ENCODE results near the gene DNA2. TPM values are rescaled to one million over a fixed set of nuclear protein-coding genes. Genes with fewer than 3 reads are reported as not detected.

The DNA2 gene
- total RNA-seq, 1 experiment from 2014 or later: 20.9 TPM

- no peak for TF ChIP-seq EZH2 (IDR thresholded peaks at IDR 0.05)
Measured at GRCh38 chr10:68489919-68490318, 18.1 kb upstream of the DNA2 start (continued).

GRCh38 chr10:68474021-68474420 lies 2.2 kb upstream of the DNA2 start:
- Histone ChIP-seq H3K9me3 (ENCODE audit: control insufficient read depth in 1 of 2, insufficient read depth in 1 of 2, low read depth in 1 of 2, low read length in 2 of 2) (no peaks in the 10 kb centered on the region), H3K36me3 (ENCODE audit: control insufficient read depth in 1 of 2, insufficient read depth in 2 of 2, low read length in 2 of 2) (peaks cover 0 to 5% of the 10 kb centered on the region in 2 experiments; a peak in 1 of 4 replicates), H3K4me2 (ENCODE audit: low read length) (no peak overlapping the region), H3K27ac (ENCODE audit: low read depth, low read length) (no peak overlapping the region), H3K4me3 (replicated peaks in 1 of 2; ENCODE audit: low read depth in 1 of 2, low read length in 2 of 2) (no peak overlapping the region), H3K9me2 (ENCODE audit: insufficient read depth) (no peaks in the 10 kb centered on the region), H2AFZ (ENCODE audit: low read depth, low read length, poor library complexity, severe bottlenecking) (no peak overlapping the region), H3K79me2 (ENCODE audit: insufficient read depth, low read length) (peaks cover 27% of the 10 kb centered on the region), H3K9ac (ENCODE audit: low read length) (no peak overlapping the region), H4K20me1 (ENCODE audit: insufficient read depth) (no peaks in the 10 kb centered on the region), H3K4me1 (ENCODE audit: control insufficient read depth in 1 of 2, insufficient read depth in 2 of 2, low read length in 2 of 2) (peaks cover 9 to 16% of the 10 kb centered on the region in 2 experiments), H3K27me3 (ENCODE audit: insufficient read depth, low read length) (no peaks in the 10 kb centered on the region)
- CTCF ChIA-PET: no interaction called here
- intact Hi-C loops (cut with micrococcal nuclease): no loop called here
- ATAC-seq (no peak), DNase-seq (ENCODE audit: low read depth, low spot score) (no peak)
- POLR2A ChIA-PET: no interaction called here
- no TSS peak for BruUV-seq (replicated peaks)
- TF ChIP-seq EZH2 (IDR thresholded peaks at IDR 0.05) (no peak), TCF7L2 (IDR thresholded peaks at IDR 0.05; ENCODE audit: borderline replicate concordance, extremely low read depth, insufficient read depth, insufficient read length) (no peak), CTCF (IDR thresholded peaks at IDR 0.05 in 2 of 3, conservative IDR thresholded peaks at IDR 0.05 in 1 of 3; ENCODE audit: borderline replicate concordance in 1 of 3, insufficient read depth in 1 of 3, low read depth in 2 of 3, low read length in 2 of 3) (no peak), POLR2A (IDR thresholded peaks at IDR 0.05; ENCODE audit: borderline replicate concordance, extremely low read depth, insufficient read depth, insufficient read length) (no peak), REST (IDR thresholded peaks at IDR 0.05; ENCODE audit: low read depth) (no peak), CEBPB (IDR thresholded peaks at IDR 0.05; ENCODE audit: low read depth) (no peak), ZBTB33 (IDR thresholded peaks at IDR 0.05; ENCODE audit: extremely low read depth, insufficient replicate concordance, low read length) (no peak), SP1 (IDR thresholded peaks at IDR 0.05; ENCODE audit: low read depth) (no peak)
- RAD21 ChIA-PET (ENCODE audit: low non-redundant PET in 1 of 2, low total read pairs in 2 of 2, uncharacterized antibody in 2 of 2, unreplicated experiment in 2 of 2): no interaction called here

All from HCT116 (cell line).